Lung (tissue), 12 donors: Measurements from ENCODE around the gene USP44. TPM values are rescaled to one million over a fixed set of nuclear protein-coding genes. Genes with fewer than 3 reads are reported as not detected.

Experiments
- ATAC-seq: fragments of 200-7000 bp; cut with Tn5 transposase; one replicate; pipeline ENCODE4 v1.9.1; 2020; ENCODE audit warnings: moderate number of reproducible peaks; ENCODE audit not compliant: insufficient read depth, low FRiP score
- DNase-seq, 3 donors: peaks; one replicate each; pipeline ENCODE4 v3.0.0-alpha.2; 2013 to 2017
- H3K27ac ChIP-seq, 2 donors: one replicate each; pipeline ENCODE4 v1.5.1; 2013; ENCODE audit warnings: mild to moderate bottlenecking in 2 of 2, moderate library complexity in 2 of 2, control low read depth in 1 of 2, inconsistent platforms in 1 of 2, low read depth in 1 of 2, low read length in 1 of 2
- H3K27me3 ChIP-seq, 3 donors: one replicate each; pipeline ENCODE4 v1.5.1; 2013; ENCODE audit warnings: low read length in 2 of 3; ENCODE audit not compliant: control insufficient read depth in 3 of 3, insufficient read depth in 3 of 3
- H3K36me3 ChIP-seq, 4 donors: one replicate each; pipeline ENCODE4 v1.5.1; 2013; ENCODE audit warnings: low read length in 4 of 4, mild to moderate bottlenecking in 1 of 4, moderate library complexity in 1 of 4; ENCODE audit not compliant: control insufficient read depth in 4 of 4, insufficient read depth in 4 of 4
- H3K4me1 ChIP-seq, 5 donors: one replicate each; pipeline ENCODE4 v1.5.1; 2013; ENCODE audit warnings: low read length in 5 of 5, mild to moderate bottlenecking in 2 of 5, moderate library complexity in 1 of 5; ENCODE audit not compliant: control insufficient read depth in 5 of 5, insufficient read depth in 5 of 5
- H3K4me3 ChIP-seq: one replicate; pipeline ENCODE4 v1.5.1; 2013; ENCODE audit warnings: mild to moderate bottlenecking, control low read depth, moderate library complexity
- H3K9ac ChIP-seq, 2 donors: one replicate each; pipeline ENCODE4 v1.5.1; 2013; ENCODE audit warnings: low read length in 2 of 2, control low read depth in 1 of 2; ENCODE audit not compliant: insufficient read depth in 1 of 2
- H3K9me3 ChIP-seq, 4 donors: one replicate each; pipeline ENCODE4 v1.5.1; 2013; ENCODE audit warnings: low read length in 3 of 4, mild to moderate bottlenecking in 1 of 4, moderate library complexity in 1 of 4; ENCODE audit not compliant: control insufficient read depth in 4 of 4, insufficient read depth in 3 of 4
- CTCF ChIP-seq: IDR thresholded peaks from 2 replicates; pipeline ENCODE4 v1.5.1; 2012; ENCODE audit warnings: mild to moderate bottlenecking; ENCODE audit errors: control extremely low read depth, extremely low read depth
- WGBS, 2 donors: extraction: QIAGEN DNeasy Blood & Tissue Kit; methylation state at CpG; one replicate each; pipeline ENCODE4 v1.1.7; 2013; 5-methylcytosine and 5-hydroxymethylcytosine counted together
- polyA plus RNA-seq, 2 donors: library from polyadenylated mRNA; stranded (reverse); fragments of 200-250 nt; gene quantifications; one replicate each; pipeline ENCODE4 v1.2.1, GENCODE V29; 2013
- total RNA-seq, 2 donors: library from RNA; depleted of rRNA in 1 of 2; stranded (reverse); fragments of >200 nt in 1 of 2; gene quantifications; one replicate each; pipeline ENCODE4 v1.2.1, GENCODE V29; 2014 to 2021
- donor health status: control.
- donor health status: control.
- donor health status: Bipolar disorder and iron deficiency.
- donor health status: healthy.
- donor health status: DM: yes; HTN: yes; CAD: no.

USP44 gene
- total and polyA plus RNA-seq, 4 donors: 2.3 to 18.6 (median 10.2) TPM

DNA sequence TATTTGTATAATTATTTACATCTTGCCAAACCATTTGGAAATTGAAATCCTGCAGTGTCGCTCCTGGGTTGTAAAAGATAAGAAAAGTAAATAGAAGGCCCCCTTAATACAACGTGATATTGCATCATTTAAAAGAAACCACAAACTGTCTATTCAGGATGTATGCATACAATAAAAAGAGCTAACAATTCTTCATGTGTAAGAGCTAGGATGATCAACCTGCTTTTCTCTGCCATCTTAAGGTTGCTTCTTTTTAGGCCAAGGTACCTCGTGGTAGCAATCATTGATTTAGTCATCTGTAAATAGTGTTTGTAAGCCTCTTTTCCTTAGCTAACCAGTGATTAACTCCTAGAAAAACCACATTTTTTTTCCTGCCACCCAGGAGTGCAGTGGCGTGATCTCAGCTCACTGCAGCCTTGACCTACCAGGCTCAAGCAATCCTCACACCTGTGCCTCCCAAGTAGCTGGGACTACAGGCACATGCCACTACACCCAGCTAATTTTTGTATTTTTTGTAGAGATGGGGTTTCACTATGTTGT, 3.3 kb upstream of the USP44 start:
- Histone ChIP-seq H3K27me3 (peaks cover 0 to 25% (median 22%) of the 10 kb centered on the region in 3 donors), H3K4me1 (no peaks in the 10 kb centered on the region), H3K27ac (no peak overlapping the region), H3K4me3 (no peak overlapping the region), H3K9me3 (peaks cover 0 to 1% (median 0%) of the 10 kb centered on the region in 4 donors), H3K9ac (no peak overlapping the region), H3K36me3 (no peaks in the 10 kb centered on the region)
- 21 to 25% methylated on average over 4 of the region's 4 CpGs for WGBS, 2 donors
- no peak for TF ChIP-seq CTCF
- ATAC-seq (no peak), DNase-seq (no peak)

- no peak for TF ChIP-seq CTCF
- H3K27me3 ChIP-seq: peaks cover 0 to 33% (median 30%) of the 10 kb centered on the region in 3 donors
- no peak overlapping the region for H3K4me3 ChIP-seq
- ATAC-seq: no peak
- H3K36me3 ChIP-seq: no peaks in the 10 kb centered on the region
- peaks cover 0 to 5% (median 3%) of the 10 kb centered on the region in 4 donors for H3K9me3 ChIP-seq
- H3K4me1 ChIP-seq: no peaks in the 10 kb centered on the region
- DNase-seq: no peak
- 64 to 80% methylated on average over 5 of the region's 5 CpGs for WGBS, 2 donors
- no peak overlapping the region for H3K27ac ChIP-seq
- H3K9ac ChIP-seq: no peak overlapping the region
Measured at GRCh38 chr12:95553197-95553943, 2.1 kb upstream of the USP44 start.

GRCh38 chr12:95551913-95552516, 739 bp upstream of the USP44 start:
- ATAC-seq (no peak), DNase-seq (no peak)
- H3K36me3 ChIP-seq: no peaks in the 10 kb centered on the region
- WGBS, 2 donors: 72 to 74% methylated on average over 7 of the region's 7 CpGs
- H3K9ac ChIP-seq: no peak overlapping the region
- H3K9me3 ChIP-seq: peaks cover 0 to 5% (median 3%) of the 10 kb centered on the region in 4 donors
- no peak overlapping the region for H3K27ac ChIP-seq
- H3K27me3 ChIP-seq: peaks cover 0 to 43% (median 41%) of the 10 kb centered on the region in 3 donors
- H3K4me3 ChIP-seq: no peak overlapping the region
- peaks cover 0 to 6% (median 1%) of the 10 kb centered on the region in 5 donors for H3K4me1 ChIP-seq
- no peak for TF ChIP-seq CTCF
